Measurements from ENCODE around the gene PIK3IP1. TPM values are rescaled to one million over a fixed set of nuclear protein-coding genes. Genes with fewer than 3 reads are reported as not detected.

Gene PIK3IP1
- total and polyA plus RNA-seq, 4 donors: 11.5 to 47.1 (median 29.7) TPM

DNA sequence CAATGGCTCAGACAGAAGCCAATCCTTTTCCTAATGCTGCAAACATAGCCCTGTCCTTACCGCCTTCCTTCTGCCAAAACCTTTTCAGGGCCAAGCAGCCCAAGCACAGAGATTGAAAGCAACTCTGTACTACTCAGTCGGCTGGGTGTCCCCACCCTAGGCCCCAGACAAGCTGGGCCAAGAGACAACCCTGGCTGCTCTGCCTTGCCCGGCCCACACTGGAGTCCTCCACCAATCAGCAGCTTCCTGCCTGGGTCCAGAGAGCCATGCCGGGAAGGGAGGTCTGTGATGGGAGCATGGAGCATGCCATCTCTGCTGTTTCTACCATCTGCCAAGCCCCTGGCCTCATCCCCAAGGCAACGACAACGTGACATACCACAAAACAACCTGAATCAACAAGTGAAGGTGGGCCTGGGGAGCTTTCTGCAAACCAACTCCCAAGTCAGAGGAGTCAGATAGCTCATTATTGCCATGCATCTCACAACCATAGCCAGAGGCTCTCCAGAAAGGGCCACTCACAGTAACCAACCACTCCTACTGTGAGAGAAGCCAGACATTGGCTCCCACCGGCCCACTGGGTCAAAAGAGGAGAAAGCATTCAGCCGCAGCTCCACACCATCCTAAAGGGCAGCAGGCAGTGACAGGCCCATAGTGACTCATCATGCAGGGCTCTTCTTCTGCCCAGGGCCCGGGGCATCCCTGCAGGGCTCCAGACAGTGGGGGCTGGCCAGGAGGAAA is 35.7 kb upstream of the PIK3IP1 start:
- H3K4me1 ChIP-seq (ENCODE audit: control insufficient read depth in 5 of 5, insufficient read depth in 5 of 5, low read length in 5 of 5): no peaks in the 10 kb centered on the region
- TF ChIP-seq, protein P1, sequence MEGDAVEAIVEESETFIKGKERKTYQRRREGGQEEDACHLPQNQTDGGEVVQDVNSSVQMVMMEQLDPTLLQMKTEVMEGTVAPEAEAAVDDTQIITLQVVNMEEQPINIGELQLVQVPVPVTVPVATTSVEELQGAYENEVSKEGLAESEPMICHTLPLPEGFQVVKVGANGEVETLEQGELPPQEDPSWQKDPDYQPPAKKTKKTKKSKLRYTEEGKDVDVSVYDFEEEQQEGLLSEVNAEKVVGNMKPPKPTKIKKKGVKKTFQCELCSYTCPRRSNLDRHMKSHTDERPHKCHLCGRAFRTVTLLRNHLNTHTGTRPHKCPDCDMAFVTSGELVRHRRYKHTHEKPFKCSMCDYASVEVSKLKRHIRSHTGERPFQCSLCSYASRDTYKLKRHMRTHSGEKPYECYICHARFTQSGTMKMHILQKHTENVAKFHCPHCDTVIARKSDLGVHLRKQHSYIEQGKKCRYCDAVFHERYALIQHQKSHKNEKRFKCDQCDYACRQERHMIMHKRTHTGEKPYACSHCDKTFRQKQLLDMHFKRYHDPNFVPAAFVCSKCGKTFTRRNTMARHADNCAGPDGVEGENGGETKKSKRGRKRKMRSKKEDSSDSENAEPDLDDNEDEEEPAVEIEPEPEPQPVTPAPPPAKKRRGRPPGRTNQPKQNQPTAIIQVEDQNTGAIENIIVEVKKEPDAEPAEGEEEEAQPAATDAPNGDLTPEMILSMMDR (IDR thresholded peaks at IDR 0.05; ENCODE audit: control extremely low read depth, extremely low read depth): no peak
- no peak overlapping the region for H3K27ac ChIP-seq (ENCODE audit: low read depth in 1 of 2, low read length in 1 of 2)
- no peaks in the 10 kb centered on the region for H3K27me3 ChIP-seq (ENCODE audit: control insufficient read depth in 3 of 3, insufficient read depth in 3 of 3, low read length in 2 of 3)
- DNase-seq (no peak), ATAC-seq (ENCODE audit: insufficient read depth, low FRiP score) (no peak)
- WGBS, 2 donors: 89 to 91% methylated on average over 9 of the region's 9 CpGs
- H3K9ac ChIP-seq (ENCODE audit: insufficient read depth in 1 of 2, low read length in 2 of 2): no peak overlapping the region
- H3K4me3 ChIP-seq: no peak overlapping the region
- no peaks in the 10 kb centered on the region for H3K9me3 ChIP-seq (ENCODE audit: control insufficient read depth in 4 of 4, insufficient read depth in 3 of 4, low read length in 3 of 4)
- peaks cover 11 to 52% (median 43%) of the 10 kb centered on the region in 4 donors for H3K36me3 ChIP-seq (ENCODE audit: control insufficient read depth in 4 of 4, insufficient read depth in 4 of 4, low read length in 4 of 4)

- Histone ChIP-seq H3K36me3 (ENCODE audit: control insufficient read depth in 4 of 4, insufficient read depth in 4 of 4, low read length in 4 of 4) (peaks cover 9 to 45% (median 32%) of the 10 kb centered on the region in 4 donors), H3K4me3 (no peak overlapping the region), H3K27ac (ENCODE audit: low read depth in 1 of 2, low read length in 1 of 2) (no peak overlapping the region), H3K27me3 (ENCODE audit: control insufficient read depth in 3 of 3, insufficient read depth in 3 of 3, low read length in 2 of 3) (no peaks in the 10 kb centered on the region), H3K9me3 (ENCODE audit: control insufficient read depth in 4 of 4, insufficient read depth in 3 of 4, low read length in 3 of 4) (no peaks in the 10 kb centered on the region), H3K9ac (ENCODE audit: insufficient read depth in 1 of 2, low read length in 2 of 2) (no peak overlapping the region), H3K4me1 (ENCODE audit: control insufficient read depth in 5 of 5, insufficient read depth in 5 of 5, low read length in 5 of 5) (no peaks in the 10 kb centered on the region)
- no peak for ATAC-seq (ENCODE audit: insufficient read depth, low FRiP score)
- TF ChIP-seq, protein P1 (IDR thresholded peaks at IDR 0.05; ENCODE audit: control extremely low read depth, extremely low read depth): no peak
- 92 to 93% methylated on average over 9 of the region's 9 CpGs for WGBS, 2 donors
- DNase-seq: no peak
Observed at GRCh38 chr22:31326877-31327276, 34.6 kb upstream of the PIK3IP1 start.

GRCh38 chr22:31323578-31324550 is 31.6 kb upstream of the PIK3IP1 start:
- TF ChIP-seq, protein P1 (IDR thresholded peaks at IDR 0.05; ENCODE audit: control extremely low read depth, extremely low read depth): no peak
- H3K4me1 ChIP-seq (ENCODE audit: control insufficient read depth in 5 of 5, insufficient read depth in 5 of 5, low read length in 5 of 5): peaks cover 0 to 8% (median 0%) of the 10 kb centered on the region in 5 donors
- H3K4me3 ChIP-seq: no peak overlapping the region
- no peaks in the 10 kb centered on the region for H3K9me3 ChIP-seq (ENCODE audit: control insufficient read depth in 4 of 4, insufficient read depth in 3 of 4, low read length in 3 of 4)
- H3K9ac ChIP-seq (ENCODE audit: insufficient read depth in 1 of 2, low read length in 2 of 2): no peak overlapping the region
- ATAC-seq (ENCODE audit: insufficient read depth, low FRiP score) (no peak), DNase-seq (no peak)
- peaks cover 4 to 31% (median 21%) of the 10 kb centered on the region in 4 donors for H3K36me3 ChIP-seq (ENCODE audit: control insufficient read depth in 4 of 4, insufficient read depth in 4 of 4, low read length in 4 of 4)
- 89 to 94% methylated on average over 7 to 8 of the region's 8 CpGs for WGBS, 2 donors
- H3K27ac ChIP-seq (ENCODE audit: low read depth in 1 of 2, low read length in 1 of 2): no peak overlapping the region
- H3K27me3 ChIP-seq (ENCODE audit: control insufficient read depth in 3 of 3, insufficient read depth in 3 of 3, low read length in 2 of 3): no peaks in the 10 kb centered on the region
